LNCAP (cell line): Measurements from ENCODE around the gene FAM234B.

Experiments used
- TF ChIP-seq, protein P1 (sequence below): fragments of 450-650 bp; IDR thresholded peaks from 2 replicates; pipeline ENCODE4 v1.5.1; 2017; ENCODE audit warnings: mild to moderate bottlenecking

The FAM234B gene

DNA sequence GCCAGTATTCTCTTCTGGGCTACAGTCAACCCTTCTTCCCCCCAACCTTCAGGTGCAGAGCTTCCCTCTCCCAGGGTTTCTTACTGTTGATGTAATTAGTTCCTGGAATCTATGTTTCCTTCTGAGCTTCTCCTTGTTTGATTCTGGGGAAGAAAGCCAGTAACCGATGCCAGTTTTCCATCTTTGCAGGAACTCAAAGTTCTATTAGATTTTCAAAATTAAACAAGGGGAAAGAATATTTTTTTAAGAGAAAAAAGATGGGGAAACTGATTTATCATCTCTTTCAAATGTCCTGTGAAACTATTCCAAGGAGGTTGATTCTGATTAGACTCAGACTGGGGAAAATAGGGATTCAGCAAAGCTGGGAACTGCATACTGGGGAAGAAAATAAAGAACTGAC lies 17.9 kb upstream of the FAM234B start:
- TF ChIP-seq, protein P1, sequence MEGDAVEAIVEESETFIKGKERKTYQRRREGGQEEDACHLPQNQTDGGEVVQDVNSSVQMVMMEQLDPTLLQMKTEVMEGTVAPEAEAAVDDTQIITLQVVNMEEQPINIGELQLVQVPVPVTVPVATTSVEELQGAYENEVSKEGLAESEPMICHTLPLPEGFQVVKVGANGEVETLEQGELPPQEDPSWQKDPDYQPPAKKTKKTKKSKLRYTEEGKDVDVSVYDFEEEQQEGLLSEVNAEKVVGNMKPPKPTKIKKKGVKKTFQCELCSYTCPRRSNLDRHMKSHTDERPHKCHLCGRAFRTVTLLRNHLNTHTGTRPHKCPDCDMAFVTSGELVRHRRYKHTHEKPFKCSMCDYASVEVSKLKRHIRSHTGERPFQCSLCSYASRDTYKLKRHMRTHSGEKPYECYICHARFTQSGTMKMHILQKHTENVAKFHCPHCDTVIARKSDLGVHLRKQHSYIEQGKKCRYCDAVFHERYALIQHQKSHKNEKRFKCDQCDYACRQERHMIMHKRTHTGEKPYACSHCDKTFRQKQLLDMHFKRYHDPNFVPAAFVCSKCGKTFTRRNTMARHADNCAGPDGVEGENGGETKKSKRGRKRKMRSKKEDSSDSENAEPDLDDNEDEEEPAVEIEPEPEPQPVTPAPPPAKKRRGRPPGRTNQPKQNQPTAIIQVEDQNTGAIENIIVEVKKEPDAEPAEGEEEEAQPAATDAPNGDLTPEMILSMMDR = no peak

DNA sequence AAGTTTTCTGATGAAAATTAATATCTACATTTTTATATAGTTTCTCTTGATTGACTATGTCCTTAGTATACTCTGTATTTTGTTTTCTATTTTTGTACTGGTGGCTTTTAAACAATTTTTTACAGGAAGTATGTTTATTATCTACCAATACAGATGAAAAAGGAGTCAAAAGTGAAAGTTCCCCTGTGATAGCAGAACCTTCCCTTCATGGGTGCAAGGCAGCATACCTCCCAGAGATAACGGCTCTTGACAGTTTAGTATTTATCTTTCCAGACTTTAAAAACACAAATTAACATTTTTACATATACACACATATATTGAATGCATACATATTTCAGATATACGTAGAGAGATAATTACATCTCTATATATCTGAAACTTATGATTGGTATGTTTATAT lies 17.1 kb upstream of the FAM234B start:
- TF ChIP-seq, protein P1 = no peak

DNA sequence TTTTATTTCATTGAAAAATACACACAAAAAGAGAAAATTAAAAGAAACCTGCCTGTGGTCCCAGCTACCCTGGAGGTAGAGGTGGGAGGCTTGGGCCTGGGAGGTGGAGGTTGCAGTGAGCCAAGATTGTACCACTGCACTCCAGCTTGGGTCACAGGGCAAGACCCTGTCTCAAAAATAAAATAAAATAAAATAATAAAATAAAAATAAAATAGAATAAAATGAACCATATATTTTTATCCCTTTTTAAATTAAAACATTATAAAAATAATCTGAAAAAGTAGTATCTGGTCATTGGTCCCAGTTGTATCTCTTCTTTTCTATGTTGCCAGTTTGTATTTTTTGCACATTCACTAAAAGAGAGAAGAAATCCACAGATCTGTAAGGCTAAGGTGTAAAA lies 16.7 kb upstream of the FAM234B start:
- TF ChIP-seq, protein P1 = no peak

DNA sequence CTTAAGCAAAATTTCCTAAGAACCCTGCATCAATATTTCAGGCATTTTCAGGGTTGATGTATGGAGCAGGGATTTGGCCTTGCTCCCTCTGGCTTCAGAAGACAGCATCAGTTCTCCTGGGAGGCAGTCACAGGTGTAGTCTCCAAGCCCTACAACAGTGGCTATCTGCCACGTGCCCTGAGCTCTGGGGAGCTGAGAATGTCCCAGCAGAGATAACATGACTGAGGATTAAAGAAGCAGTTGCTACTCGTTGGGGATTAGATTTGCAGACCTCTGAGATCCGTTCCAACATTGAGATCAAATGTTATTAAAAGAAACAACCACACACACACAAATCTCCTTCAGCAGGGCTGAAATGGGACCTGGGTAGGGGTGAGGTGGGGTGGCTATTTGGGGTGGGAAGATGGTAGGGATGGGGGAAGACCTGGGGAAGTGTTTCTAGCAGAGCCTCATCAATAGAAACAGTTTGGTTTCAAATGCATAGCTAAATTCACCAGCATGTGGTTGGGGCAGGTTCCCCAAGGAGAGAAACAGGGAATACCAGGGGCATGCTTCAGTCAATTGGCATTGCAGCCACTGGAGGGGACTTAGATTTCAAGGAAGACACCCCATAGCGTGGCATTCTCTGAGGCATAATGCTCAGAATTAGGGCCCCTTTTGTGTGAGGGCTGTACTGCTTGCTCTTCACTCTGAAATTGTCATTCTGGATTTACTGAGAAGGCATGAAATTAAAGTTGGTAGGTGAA lies 15.2 kb upstream of the FAM234B start:
- TF ChIP-seq, protein P1 = no peak

DNA sequence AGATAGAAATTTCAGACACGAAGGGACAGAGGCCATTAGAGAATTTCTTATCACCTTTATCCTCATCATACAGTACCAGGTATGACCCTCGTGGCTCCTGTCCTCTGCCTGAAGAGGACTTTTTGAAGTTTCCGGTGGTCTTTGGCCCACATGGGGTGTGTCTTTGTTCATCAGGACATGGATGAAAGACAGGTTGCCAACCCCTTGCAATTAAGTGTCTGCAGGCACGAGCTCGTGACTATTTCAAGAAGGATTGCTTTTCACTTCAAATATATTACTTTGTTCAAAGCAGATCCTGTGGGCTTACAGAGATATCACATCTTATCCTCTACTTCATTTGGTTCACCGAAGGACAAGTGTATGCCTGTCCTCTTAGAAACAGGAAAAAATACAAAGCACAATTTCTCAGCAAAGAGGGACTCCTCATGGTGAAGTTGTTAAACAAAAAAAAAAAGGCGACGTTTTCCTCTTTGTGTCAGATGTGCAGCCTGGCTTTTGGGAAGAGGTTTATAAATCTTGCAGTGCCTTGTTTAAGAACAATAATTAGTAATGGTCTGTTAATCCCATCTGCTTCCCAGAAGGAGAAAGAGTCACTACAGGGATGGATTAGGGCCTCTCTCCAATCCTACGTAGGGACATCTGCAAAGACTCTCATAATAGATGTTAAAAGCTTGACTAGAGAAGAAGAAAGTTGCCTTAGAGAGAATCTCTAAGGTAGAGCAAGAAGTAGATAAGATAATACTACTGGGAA lies 13.5 kb upstream of the FAM234B start:
- TF ChIP-seq, protein P1 = no peak

DNA sequence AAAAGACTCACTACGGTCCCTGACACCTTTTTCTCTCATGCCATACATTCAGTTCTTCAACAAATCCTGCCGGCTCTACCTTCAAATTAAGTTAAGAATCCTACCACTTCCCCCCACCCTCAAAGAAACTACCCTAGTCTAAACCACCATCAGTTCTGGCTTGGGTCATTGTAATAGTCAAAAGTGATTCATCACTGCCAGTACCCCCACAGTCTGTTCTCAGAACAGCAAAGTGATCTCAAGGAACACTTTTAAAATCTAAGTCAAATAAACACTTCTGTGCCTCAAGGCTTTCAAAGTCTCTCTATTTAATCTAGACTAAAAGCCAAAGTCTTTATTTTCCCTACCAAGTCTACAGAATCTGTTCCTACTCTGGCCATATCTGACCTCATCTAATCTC lies 12.0 kb upstream of the FAM234B start:
- TF ChIP-seq, protein P1 = no peak

DNA sequence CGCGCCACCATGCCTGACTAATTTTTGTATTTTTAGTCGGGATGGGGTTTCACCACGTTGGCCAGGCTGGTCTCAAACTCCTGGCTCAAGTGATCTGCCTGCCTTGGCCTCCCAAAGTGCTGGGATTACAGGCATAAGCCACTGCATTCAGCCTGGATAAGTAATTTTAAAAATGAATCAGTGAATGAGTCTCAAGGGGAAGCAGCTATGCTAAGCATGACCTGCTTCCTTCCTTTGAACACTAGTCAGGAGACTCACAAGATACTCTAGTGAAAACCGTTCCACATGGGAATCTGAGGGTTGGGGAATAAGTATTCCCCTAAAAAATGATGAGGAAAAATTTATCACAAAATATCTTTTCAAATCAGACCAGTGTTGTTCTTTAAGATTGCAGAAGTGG lies 10.7 kb upstream of the FAM234B start:
- TF ChIP-seq, protein P1 = no peak
